ENCODE data around the gene DUSP22.

DUSP22 gene

DNA sequence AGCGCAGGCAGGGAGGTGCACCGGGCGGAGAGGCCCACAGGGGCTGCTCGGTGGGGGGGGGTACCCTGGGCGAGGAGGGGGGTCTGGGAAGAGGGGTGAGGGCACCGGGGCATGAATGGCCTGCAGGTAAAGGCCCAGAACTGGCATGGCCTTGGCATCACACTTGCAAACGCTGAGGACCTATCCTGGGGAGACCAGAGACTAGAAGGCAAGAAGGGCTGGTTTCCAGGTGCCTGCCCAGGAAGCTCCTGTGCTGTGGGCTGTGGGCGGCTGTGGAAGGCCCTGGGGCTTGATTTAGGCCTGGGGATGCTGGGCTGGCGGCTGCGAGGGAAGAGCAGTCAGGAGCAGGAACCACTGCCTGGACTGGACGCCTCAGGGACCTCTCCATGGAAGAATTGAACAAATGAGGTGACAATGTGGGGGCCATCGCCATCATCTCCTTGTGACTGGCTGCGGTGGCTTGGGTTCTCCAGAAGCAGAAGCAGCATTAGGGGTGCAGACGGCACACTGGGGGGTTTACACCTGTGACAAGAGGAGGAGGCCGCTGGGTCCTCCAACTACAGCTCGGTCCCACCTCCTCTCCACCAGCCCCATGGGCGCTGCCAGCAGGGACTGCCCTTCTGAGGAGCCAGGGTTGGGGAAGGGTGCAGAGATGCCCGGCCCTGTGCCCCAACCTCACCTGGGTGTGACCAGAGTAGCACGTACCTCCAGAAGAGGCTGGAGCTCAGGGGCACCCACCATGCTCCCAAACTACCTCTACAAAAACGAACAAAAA lies 67.2 kb downstream of the DUSP22 start:
- Histone ChIP-seq H3K4ac (ENCODE audit: low read depth, low read length) (no peak overlapping the region), H3K56ac (ENCODE audit: low read length) (no peak overlapping the region), H3K4me1 (ENCODE audit: control insufficient read depth, low read depth, low read length) (no peaks in the 10 kb centered on the region), H3K79me2 (ENCODE audit: control insufficient read depth, insufficient read depth, low read length) (no peaks in the 10 kb centered on the region), H4K8ac (ENCODE audit: low read depth, low read length) (no peak overlapping the region), H3K36me3 (ENCODE audit: control insufficient read depth, insufficient read depth, low read length) (no peaks in the 10 kb centered on the region), H2BK5ac (ENCODE audit: low read length) (no peak overlapping the region), H3K9ac (ENCODE audit: low read length) (no peak overlapping the region), H3K27ac (ENCODE audit: low read depth, low read length) (no peak overlapping the region), H3K18ac (ENCODE audit: low read length) (no peak overlapping the region), H2BK120ac (ENCODE audit: low read depth, low read length) (no peak overlapping the region), H3K27me3 (ENCODE audit: insufficient read depth, low read length, poor library complexity) (no peaks in the 10 kb centered on the region), H3K23ac (ENCODE audit: low read length) (no peak overlapping the region), H3K4me3 (ENCODE audit: low read length) (no peak overlapping the region), H2BK15ac (replicated peaks; ENCODE audit: low read depth) (no peak overlapping the region), H4K5ac (ENCODE audit: low read length) (no peak overlapping the region), H2AK5ac (ENCODE audit: low read length) (no peak overlapping the region), H3K4me2 (ENCODE audit: low read length) (no peak overlapping the region), H3K79me1 (ENCODE audit: low read length) (no peaks in the 10 kb centered on the region)
- no CpG with 5 or more reads among the region's 20 CpGs for WGBS (ENCODE audit: extremely low coverage, insufficient coverage, low lambda C conversion rate)
- no peak for DNase-seq

- Histone ChIP-seq H3K27me3 (ENCODE audit: insufficient read depth, low read length, poor library complexity) (no peaks in the 10 kb centered on the region), H3K56ac (ENCODE audit: low read length) (no peak overlapping the region), H2BK15ac (replicated peaks; ENCODE audit: low read depth) (no peak overlapping the region), H4K5ac (ENCODE audit: low read length) (no peak overlapping the region), H3K36me3 (ENCODE audit: control insufficient read depth, insufficient read depth, low read length) (no peaks in the 10 kb centered on the region), H3K4ac (ENCODE audit: low read depth, low read length) (no peak overlapping the region), H2BK5ac (ENCODE audit: low read length) (no peak overlapping the region), H3K4me1 (ENCODE audit: control insufficient read depth, low read depth, low read length) (no peaks in the 10 kb centered on the region), H2AK5ac (ENCODE audit: low read length) (no peak overlapping the region), H3K4me2 (ENCODE audit: low read length) (no peak overlapping the region), H3K4me3 (ENCODE audit: low read length) (no peak overlapping the region), H3K79me1 (ENCODE audit: low read length) (no peaks in the 10 kb centered on the region), H2BK120ac (ENCODE audit: low read depth, low read length) (no peak overlapping the region), H4K8ac (ENCODE audit: low read depth, low read length) (no peak overlapping the region), H3K9ac (ENCODE audit: low read length) (no peak overlapping the region), H3K79me2 (ENCODE audit: control insufficient read depth, insufficient read depth, low read length) (no peaks in the 10 kb centered on the region), H3K23ac (ENCODE audit: low read length) (no peak overlapping the region), H3K18ac (ENCODE audit: low read length) (no peak overlapping the region), H3K27ac (ENCODE audit: low read depth, low read length) (no peak overlapping the region)
- DNase-seq = no peak
- WGBS (ENCODE audit: extremely low coverage, insufficient coverage, low lambda C conversion rate) = no CpG with 5 or more reads among the region's 5 CpGs
Observed at GRCh38 chr6:360349-360748, 68.1 kb downstream of the DUSP22 start.

- Histone ChIP-seq H2BK5ac (ENCODE audit: low read length) (no peak overlapping the region), H3K4me2 (ENCODE audit: low read length) (no peak overlapping the region), H3K4me1 (ENCODE audit: control insufficient read depth, low read depth, low read length) (no peaks in the 10 kb centered on the region), H2BK120ac (ENCODE audit: low read depth, low read length) (no peak overlapping the region), H3K79me2 (ENCODE audit: control insufficient read depth, insufficient read depth, low read length) (no peaks in the 10 kb centered on the region), H2AK5ac (ENCODE audit: low read length) (no peak overlapping the region), H3K18ac (ENCODE audit: low read length) (no peak overlapping the region), H2BK15ac (replicated peaks; ENCODE audit: low read depth) (no peak overlapping the region), H3K23ac (ENCODE audit: low read length) (no peak overlapping the region), H3K27ac (ENCODE audit: low read depth, low read length) (no peak overlapping the region), H3K27me3 (ENCODE audit: insufficient read depth, low read length, poor library complexity) (no peaks in the 10 kb centered on the region), H3K4ac (ENCODE audit: low read depth, low read length) (no peak overlapping the region), H3K9ac (ENCODE audit: low read length) (no peak overlapping the region), H4K5ac (ENCODE audit: low read length) (no peak overlapping the region), H3K56ac (ENCODE audit: low read length) (no peak overlapping the region), H4K8ac (ENCODE audit: low read depth, low read length) (no peak overlapping the region), H3K36me3 (ENCODE audit: control insufficient read depth, insufficient read depth, low read length) (no peaks in the 10 kb centered on the region), H3K4me3 (ENCODE audit: low read length) (no peak overlapping the region), H3K79me1 (ENCODE audit: low read length) (no peaks in the 10 kb centered on the region)
- DNase-seq = no peak
- WGBS (ENCODE audit: extremely low coverage, insufficient coverage, low lambda C conversion rate) = no CpG with 5 or more reads among the region's 19 CpGs
Observed at GRCh38 chr6:360764-361373, 68.6 kb downstream of the DUSP22 start.

DNA sequence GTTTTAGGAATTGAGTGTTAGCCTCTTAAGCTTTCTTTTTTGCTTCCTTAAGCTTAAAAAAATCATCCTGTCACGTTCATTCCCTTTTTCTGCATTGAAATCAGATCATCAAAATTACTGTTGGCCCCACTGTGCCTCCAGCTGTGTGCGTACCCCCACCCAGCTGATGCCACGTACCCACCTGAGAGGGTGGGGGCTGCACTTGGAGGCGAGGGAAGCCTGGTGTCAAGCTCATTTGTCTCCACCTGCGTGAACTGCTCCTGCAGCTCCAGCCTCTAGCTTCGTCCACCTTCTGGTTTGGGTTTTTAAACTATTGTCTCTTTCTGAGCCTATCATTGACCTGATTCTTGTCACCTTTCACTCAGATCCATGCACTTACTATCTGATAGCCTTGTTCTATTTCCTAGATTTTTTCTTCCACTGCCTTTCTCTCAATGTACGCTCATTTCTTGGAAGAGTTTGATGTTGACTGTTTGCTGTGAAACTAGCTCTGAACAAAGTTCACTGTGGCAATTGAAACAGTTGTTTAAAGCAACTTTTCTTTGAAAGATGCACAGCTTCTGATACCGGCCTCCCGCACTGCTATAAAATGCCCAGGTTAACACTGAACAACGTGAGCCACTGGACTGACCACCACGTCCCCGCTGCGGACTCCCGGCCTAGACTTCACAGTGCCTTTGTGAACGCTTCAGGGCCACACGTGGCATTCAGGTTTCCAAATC lies 69.3 kb downstream of the DUSP22 start:
- H3K27me3 ChIP-seq (ENCODE audit: insufficient read depth, low read length, poor library complexity) = no peaks in the 10 kb centered on the region
- H3K4ac ChIP-seq (ENCODE audit: low read depth, low read length) = no peak overlapping the region
- H3K4me3 ChIP-seq (ENCODE audit: low read length) = no peak overlapping the region
- DNase-seq = no peak
- H3K36me3 ChIP-seq (ENCODE audit: control insufficient read depth, insufficient read depth, low read length) = no peaks in the 10 kb centered on the region
- H3K79me2 ChIP-seq (ENCODE audit: control insufficient read depth, insufficient read depth, low read length) = no peaks in the 10 kb centered on the region
- H3K18ac ChIP-seq (ENCODE audit: low read length) = no peak overlapping the region
- H3K79me1 ChIP-seq (ENCODE audit: low read length) = no peaks in the 10 kb centered on the region
- H2BK5ac ChIP-seq (ENCODE audit: low read length) = no peak overlapping the region
- no peak overlapping the region for H2BK15ac ChIP-seq (replicated peaks; ENCODE audit: low read depth)
- H3K9ac ChIP-seq (ENCODE audit: low read length) = no peak overlapping the region
- no peak overlapping the region for H3K4me2 ChIP-seq (ENCODE audit: low read length)
- no peak overlapping the region for H3K23ac ChIP-seq (ENCODE audit: low read length)
- H2AK5ac ChIP-seq (ENCODE audit: low read length) = no peak overlapping the region
- no peaks in the 10 kb centered on the region for H3K4me1 ChIP-seq (ENCODE audit: control insufficient read depth, low read depth, low read length)
- no peak overlapping the region for H4K5ac ChIP-seq (ENCODE audit: low read length)
- no peak overlapping the region for H3K27ac ChIP-seq (ENCODE audit: low read depth, low read length)
- WGBS (ENCODE audit: extremely low coverage, insufficient coverage, low lambda C conversion rate) = no CpG with 5 or more reads among the region's 16 CpGs
- H3K56ac ChIP-seq (ENCODE audit: low read length) = no peak overlapping the region
- no peak overlapping the region for H2BK120ac ChIP-seq (ENCODE audit: low read depth, low read length)
- no peak overlapping the region for H4K8ac ChIP-seq (ENCODE audit: low read depth, low read length)

DNA sequence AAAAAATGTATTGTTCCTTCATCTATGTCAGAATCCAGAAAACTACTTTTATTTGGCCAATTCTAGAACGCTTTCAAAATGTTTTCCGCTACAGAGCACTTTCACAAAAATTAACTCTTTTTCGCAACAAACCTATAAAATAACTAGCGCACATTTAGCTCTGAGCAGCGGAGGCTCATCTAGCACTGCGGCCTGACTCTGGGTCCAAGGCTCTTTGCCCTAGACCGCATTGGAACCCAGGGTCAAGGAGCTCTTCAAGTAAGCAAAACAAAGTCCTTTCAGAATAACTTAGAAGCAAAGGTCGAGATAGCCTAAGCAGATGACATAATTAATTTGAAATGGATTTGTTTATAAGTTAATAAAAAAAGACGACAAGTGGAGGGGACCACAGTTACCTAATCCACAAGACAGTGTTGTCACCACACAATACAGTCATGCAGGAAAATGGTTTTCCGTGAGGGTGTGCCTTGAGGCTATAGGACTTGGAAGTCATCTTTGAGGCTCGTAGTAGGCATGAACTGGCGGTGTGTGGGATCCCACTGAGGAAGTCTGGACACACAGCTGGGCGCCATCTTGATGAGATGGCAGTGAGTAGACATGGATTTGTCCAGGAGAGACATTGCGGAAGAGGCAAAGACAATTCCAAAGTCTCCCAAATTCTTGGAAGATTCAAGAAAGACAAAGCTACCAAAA lies 70.1 kb downstream of the DUSP22 start:
- H3K4me2 ChIP-seq (ENCODE audit: low read length) = no peak overlapping the region
- H3K23ac ChIP-seq (ENCODE audit: low read length) = no peak overlapping the region
- H2BK120ac ChIP-seq (ENCODE audit: low read depth, low read length) = no peak overlapping the region
- H4K8ac ChIP-seq (ENCODE audit: low read depth, low read length) = no peak overlapping the region
- no peak overlapping the region for H2BK15ac ChIP-seq (replicated peaks; ENCODE audit: low read depth)
- H2BK5ac ChIP-seq (ENCODE audit: low read length) = no peak overlapping the region
- 81% methylated on average over 5 of the region's 14 CpGs for WGBS (ENCODE audit: extremely low coverage, insufficient coverage, low lambda C conversion rate)
- H3K4me1 ChIP-seq (ENCODE audit: control insufficient read depth, low read depth, low read length) = no peaks in the 10 kb centered on the region
- H3K9ac ChIP-seq (ENCODE audit: low read length) = no peak overlapping the region
- no peak overlapping the region for H3K18ac ChIP-seq (ENCODE audit: low read length)
- no peak overlapping the region for H3K56ac ChIP-seq (ENCODE audit: low read length)
- no peak overlapping the region for H3K4me3 ChIP-seq (ENCODE audit: low read length)
- H3K4ac ChIP-seq (ENCODE audit: low read depth, low read length) = no peak overlapping the region
- no peaks in the 10 kb centered on the region for H3K27me3 ChIP-seq (ENCODE audit: insufficient read depth, low read length, poor library complexity)
- H3K79me1 ChIP-seq (ENCODE audit: low read length) = no peaks in the 10 kb centered on the region
- H4K5ac ChIP-seq (ENCODE audit: low read length) = no peak overlapping the region
- no peaks in the 10 kb centered on the region for H3K36me3 ChIP-seq (ENCODE audit: control insufficient read depth, insufficient read depth, low read length)
- H3K79me2 ChIP-seq (ENCODE audit: control insufficient read depth, insufficient read depth, low read length) = no peaks in the 10 kb centered on the region
- no peak for DNase-seq
- H3K27ac ChIP-seq (ENCODE audit: low read depth, low read length) = no peak overlapping the region
- no peak overlapping the region for H2AK5ac ChIP-seq (ENCODE audit: low read length)

All from mesendoderm (in vitro differentiated cells).